A549 (cell line): ENCODE data around the gene ATP6V1B1. TPM values are rescaled to one million over a fixed set of nuclear protein-coding genes. Genes with fewer than 3 reads are reported as not detected.

Experiments used
- polyA plus RNA-seq, 4 experiments: library from polyadenylated mRNA; depleted of rRNA in 3 of 4; stranded (reverse); fragments of >200 nt; fragmentation: RNase III in 1 of 4; extraction: RNeasy Plus Mini Kit Qiagen cat#74134 plus additional on column Dnase treatment in 1 of 4; gene quantifications; 2 replicates in 3 of 4; 3 replicates in 1 of 4; pipeline ENCODE4 v1.2.3, GENCODE V29; 2011 to 2017
- small RNA-seq, 6 experiments: library from RNA; depleted of rRNA; stranded (forward); fragments of <200 nt; gene quantifications; one replicate each; pipeline ENCODE3, GENCODE V24; 2012

The ATP6V1B1 gene
- polyA plus RNA-seq, 2 of the 4 experiments (the other 2 are of a cell fraction) = 1.9 to 2.5 TPM

Small RNA genes lying within 50 kb of the gene (small RNA-seq; reads per million reads assigned to genes)
- gene RF02272 (0 reads per million in 6 experiments), gene RN7SL160P (0 to 0.58 (median 0) reads per million in 6 experiments)

Other genes starting within 250 kb of the ATP6V1B1 start
- 25.5 and 28.4 TPM in 2 replicates for gene ADD2, start 167.7 kb upstream of the ATP6V1B1 start, polyA plus RNA-seq (2011; rRNA removed)
- 18.0 to 21.4 TPM (median 20.7 TPM) in 3 replicates for gene ADD2, start 167.7 kb upstream of the ATP6V1B1 start, polyA plus RNA-seq (2017; fragmentation: RNase III; extraction: RNeasy Plus Mini Kit Qiagen cat#74134 plus additional on column Dnase treatment)
- not detected in 2 replicates for gene FIGLA, start 145.3 kb upstream of the ATP6V1B1 start, polyA plus RNA-seq (2011; rRNA removed)
- not detected in 3 replicates for gene FIGLA, start 145.3 kb upstream of the ATP6V1B1 start, polyA plus RNA-seq (2017; fragmentation: RNase III; extraction: RNeasy Plus Mini Kit Qiagen cat#74134 plus additional on column Dnase treatment)
- not detected in 2 replicates for gene CLEC4F, start 115.3 kb upstream of the ATP6V1B1 start, polyA plus RNA-seq (2011; rRNA removed)
- gene CLEC4F, start 115.3 kb upstream of the ATP6V1B1 start, polyA plus RNA-seq (2017; fragmentation: RNase III; extraction: RNeasy Plus Mini Kit Qiagen cat#74134 plus additional on column Dnase treatment) = not detected in 3 replicates
- gene CD207, start 100.1 kb upstream of the ATP6V1B1 start, polyA plus RNA-seq (2011; rRNA removed) = 0.05 TPM in 1 of 2 replicates, not detected in the other
- gene CD207, start 100.1 kb upstream of the ATP6V1B1 start, polyA plus RNA-seq (2017; fragmentation: RNase III; extraction: RNeasy Plus Mini Kit Qiagen cat#74134 plus additional on column Dnase treatment) = 0.04 TPM in 1 of 3 replicates, not detected in the others
- gene VAX2, start 35.3 kb upstream of the ATP6V1B1 start, polyA plus RNA-seq (2011; rRNA removed) = 1.6 and 1.8 TPM in 2 replicates
- gene VAX2, start 35.3 kb upstream of the ATP6V1B1 start, polyA plus RNA-seq (2017; fragmentation: RNase III; extraction: RNeasy Plus Mini Kit Qiagen cat#74134 plus additional on column Dnase treatment) = 2.1 to 3.6 TPM (median 3.3 TPM) in 3 replicates
- not detected in 2 replicates for gene ANKRD53, start 42.7 kb downstream of the ATP6V1B1 start, polyA plus RNA-seq (2011; rRNA removed)
- gene ANKRD53, start 42.7 kb downstream of the ATP6V1B1 start, polyA plus RNA-seq (2017; fragmentation: RNase III; extraction: RNeasy Plus Mini Kit Qiagen cat#74134 plus additional on column Dnase treatment) = not detected in 3 replicates
- gene TEX261, start 59.0 kb downstream of the ATP6V1B1 start, polyA plus RNA-seq (2011; rRNA removed) = 87.1 and 109 TPM in 2 replicates
- 71.3 to 76.3 TPM (median 73.6 TPM) in 3 replicates for gene TEX261, start 59.0 kb downstream of the ATP6V1B1 start, polyA plus RNA-seq (2017; fragmentation: RNase III; extraction: RNeasy Plus Mini Kit Qiagen cat#74134 plus additional on column Dnase treatment)
- gene NAGK, start 132.7 kb downstream of the ATP6V1B1 start, polyA plus RNA-seq (2011; rRNA removed) = 41.2 and 42.2 TPM in 2 replicates
- 93.6 to 134 TPM (median 119 TPM) in 3 replicates for gene NAGK, start 132.7 kb downstream of the ATP6V1B1 start, polyA plus RNA-seq (2017; fragmentation: RNase III; extraction: RNeasy Plus Mini Kit Qiagen cat#74134 plus additional on column Dnase treatment)
- 15.8 and 17.7 TPM in 2 replicates for gene MCEE, start 194.3 kb downstream of the ATP6V1B1 start, polyA plus RNA-seq (2011; rRNA removed)
- 9.7 to 10.7 TPM (median 10.3 TPM) in 3 replicates for gene MCEE, start 194.3 kb downstream of the ATP6V1B1 start, polyA plus RNA-seq (2017; fragmentation: RNase III; extraction: RNeasy Plus Mini Kit Qiagen cat#74134 plus additional on column Dnase treatment)
- gene MPHOSPH10, start 194.7 kb downstream of the ATP6V1B1 start, polyA plus RNA-seq (2011; rRNA removed) = 25.9 and 51.7 TPM in 2 replicates
- 39.2 to 43.8 TPM (median 41.1 TPM) in 3 replicates for gene MPHOSPH10, start 194.7 kb downstream of the ATP6V1B1 start, polyA plus RNA-seq (2017; fragmentation: RNase III; extraction: RNeasy Plus Mini Kit Qiagen cat#74134 plus additional on column Dnase treatment)